Activated CD4-positive, alpha-beta T cell treated with anti-CD3 and anti-CD28 coated beads, Interleukin-10, Interleukin-2, amounts not matched to agents 100 ng/mL and 50 ng/mL, durations not matched to agents 16 hours and 8 hours (primary cell): ENCODE results near the gene PDE4B.

Experiments used
- DNase-seq: peaks from one replicate; pipeline ENCODE4 v3.0.0-alpha.2; 2020

Gene PDE4B

DNA sequence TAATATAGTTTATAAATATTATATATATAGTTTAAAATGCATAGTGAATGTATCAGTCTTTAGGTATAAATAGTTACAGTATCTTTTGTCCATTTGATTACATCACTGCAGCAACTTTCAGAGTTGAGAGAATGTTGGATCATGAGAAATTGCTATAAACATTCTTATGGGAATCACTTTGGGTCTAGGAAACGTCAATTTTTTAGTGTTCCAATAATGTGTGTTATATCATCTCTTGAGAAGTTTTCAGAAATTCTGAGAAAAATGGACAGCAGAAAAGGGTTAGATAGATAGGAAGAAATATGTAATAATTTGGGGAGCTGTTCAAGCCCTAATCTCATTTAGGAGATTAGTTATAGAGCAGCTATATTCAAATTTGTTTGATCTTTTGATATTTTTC, 556.1 kb downstream of the PDE4B start:
- DNase-seq, result no peak

DNA sequence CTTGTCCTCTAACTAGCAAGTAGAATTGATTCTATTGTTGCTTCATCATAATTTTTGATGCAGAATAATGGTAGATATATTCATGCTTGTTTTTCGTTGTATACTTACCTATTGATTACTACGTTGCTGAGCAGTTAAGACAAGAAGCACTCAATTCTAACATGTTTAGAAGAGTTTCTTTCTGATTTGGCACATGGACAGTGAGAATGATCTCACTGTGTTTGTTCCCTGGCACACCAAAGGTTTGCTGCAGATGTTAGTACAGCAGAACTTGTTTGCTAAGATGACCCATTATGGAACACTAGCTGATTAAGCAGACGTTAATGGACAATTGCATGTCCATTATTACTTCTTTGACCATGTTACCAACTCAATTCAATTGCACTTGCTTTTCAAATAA, 556.5 kb downstream of the PDE4B start:
- DNase-seq, result no peak

DNA sequence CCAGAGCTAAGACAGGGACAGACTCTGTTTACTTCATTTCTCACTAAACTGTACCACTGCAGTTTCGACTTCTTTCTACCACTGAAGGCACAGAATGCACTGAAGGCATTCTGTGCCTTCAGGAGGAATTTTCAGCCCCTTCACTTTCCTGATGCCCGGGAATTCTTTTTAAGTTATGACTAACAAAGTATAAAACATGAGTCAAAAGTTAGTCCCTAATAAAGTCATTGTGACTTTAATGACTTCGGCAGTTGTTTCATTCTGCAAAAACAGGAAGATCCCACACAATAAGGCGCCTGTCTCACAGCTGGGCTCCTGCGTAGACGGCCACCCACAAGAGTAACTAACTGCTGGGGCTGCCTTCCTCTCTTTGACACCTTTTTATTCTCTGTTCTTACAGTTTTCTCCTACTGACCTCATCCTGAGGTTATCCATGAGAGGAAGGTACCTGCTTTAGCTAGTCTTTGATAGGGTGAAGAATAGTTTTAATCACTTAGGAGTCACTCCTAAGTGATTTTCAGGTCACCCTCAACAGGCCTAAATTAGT, 557.4 kb downstream of the PDE4B start:
- peak; percentile 78 for DNase-seq

DNA sequence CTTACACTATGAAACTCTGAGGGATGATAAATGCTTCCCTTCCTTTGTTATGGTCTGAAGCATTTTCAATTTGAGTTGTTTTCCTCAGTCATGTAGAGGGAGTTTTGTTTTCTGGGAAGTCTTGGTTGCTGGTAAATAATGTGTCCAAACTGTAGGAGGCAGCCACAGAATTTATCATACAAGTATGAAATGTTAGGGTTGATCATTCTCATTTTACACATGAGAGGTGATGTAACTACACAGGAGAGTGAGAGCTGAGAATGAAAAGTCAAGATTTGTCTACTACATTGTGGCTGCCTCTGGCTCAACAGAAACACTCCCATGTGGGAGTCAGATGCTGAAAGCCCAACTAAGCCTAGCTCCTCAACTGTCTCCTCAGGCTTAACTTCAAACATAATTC, 558.8 kb downstream of the PDE4B start:
- DNase-seq, result peak; percentile 69

DNA sequence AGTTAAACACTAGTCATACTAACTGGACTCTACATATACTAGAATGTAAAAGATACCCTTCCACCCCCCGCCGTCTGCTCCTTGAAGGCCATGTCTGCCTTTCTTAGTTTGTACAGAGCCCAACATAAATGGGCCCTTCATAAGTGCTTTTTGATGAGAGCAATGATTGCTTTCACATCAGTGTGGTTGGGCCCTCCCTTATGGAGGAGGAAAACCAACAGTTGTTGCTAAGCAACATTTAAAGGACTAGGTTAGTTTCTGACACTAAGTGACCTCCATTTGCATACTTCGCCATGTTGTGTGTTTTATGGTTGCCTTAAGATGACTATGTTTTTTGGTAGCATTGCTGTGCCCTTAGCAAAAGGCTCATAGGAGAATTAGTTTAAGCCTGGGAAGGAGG, 559.2 kb downstream of the PDE4B start:
- DNase-seq, result peak; percentile 61

DNA sequence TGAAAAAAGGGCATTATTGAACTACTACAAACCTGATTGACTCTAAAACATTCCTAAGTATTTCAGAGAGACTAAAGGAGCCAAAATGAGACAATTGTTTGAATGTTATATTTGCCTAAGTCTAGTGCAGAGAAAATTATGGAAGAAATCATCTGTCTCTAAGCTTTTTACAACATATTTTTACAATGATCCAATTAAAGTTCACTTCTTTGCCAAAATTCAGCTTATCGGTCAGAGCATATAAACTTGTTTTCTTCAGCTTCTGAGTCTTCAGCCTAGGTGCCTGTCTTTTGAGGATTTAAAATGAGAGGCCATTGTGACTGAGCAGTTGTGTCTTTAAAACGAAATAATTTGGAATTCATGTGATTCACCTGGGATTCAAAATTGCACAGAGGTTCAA, 560.1 kb downstream of the PDE4B start:
- no peak for DNase-seq

DNA sequence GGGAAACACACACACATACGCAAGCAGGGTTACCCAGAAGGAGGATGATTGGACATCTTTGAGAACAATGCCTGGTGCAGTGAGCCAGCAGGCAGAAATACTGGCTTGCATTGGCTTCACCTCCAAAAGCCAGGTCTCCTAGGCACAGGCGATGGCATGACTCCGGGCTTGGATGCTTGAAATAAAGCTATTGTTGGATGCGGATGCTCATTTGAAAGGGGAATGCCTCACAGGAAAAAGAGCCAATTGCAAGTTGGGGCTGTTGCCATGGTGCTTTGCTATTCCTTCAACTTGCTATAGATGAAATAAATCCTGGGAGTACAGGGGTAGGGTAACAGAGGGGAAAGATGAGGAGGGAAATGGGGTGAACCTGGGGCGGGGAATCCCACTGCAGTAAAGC, 560.6 kb downstream of the PDE4B start:
- no peak for DNase-seq

DNA sequence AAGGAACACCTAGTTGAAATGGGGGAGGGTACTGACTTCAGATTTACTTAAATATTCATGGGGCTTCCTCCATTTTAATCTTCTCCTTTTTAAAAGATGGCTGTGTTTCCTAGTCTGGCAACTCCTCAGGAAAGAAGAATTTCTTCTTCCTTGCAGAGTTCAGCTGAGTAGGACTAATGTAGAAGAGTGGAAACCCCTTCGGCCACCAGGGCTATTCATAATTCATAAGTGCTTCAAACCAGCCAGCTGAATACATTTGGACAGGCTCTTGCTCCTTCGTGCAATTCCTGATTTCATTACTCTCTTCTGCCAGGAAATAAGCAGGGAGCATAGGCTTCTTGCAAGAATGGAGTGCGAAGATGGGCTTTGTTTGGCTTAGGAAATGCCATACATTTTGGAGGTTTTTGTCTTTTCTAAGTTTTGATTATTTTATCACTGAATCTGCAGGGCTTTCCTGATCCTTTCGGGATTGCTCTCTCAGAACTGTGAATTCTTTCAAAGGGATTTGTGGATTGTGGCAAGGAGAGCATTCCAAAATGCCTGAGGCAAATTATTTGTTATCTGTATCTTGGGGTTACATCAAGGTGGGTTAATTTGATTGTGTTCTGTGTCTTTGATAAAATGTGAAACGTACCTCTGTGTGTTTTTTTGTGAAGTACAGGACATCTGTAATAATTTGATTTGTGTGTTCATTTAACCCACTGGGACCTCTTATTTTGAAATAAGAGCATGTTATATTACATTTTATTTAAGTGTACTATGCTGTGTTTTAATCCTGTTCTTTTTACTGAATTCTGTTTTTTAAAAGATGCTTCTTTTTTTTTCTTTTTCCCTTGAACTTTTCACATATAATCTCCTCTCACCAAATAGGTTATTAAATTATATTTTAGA, 561.9 kb downstream of the PDE4B start:
- no peak for DNase-seq

DNA sequence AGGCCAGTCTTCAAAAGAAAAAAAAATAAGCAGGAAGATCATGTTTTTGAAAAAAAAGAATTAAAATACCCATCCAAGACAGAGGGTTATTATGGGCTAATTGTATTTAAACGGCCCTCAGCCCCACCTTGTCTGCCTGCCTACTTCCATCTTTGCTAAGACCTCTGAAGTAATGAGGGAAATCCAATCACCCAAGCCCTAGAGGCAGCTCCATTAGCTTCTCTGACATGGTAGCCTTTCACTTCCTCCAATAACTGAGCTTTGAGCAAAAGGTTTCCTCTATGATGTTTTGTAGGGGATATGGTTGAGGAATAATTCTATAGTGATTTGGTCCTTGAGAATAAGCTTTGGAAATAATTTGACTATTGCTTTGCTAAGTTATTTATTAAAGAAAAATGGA, 563.1 kb downstream of the PDE4B start:
- DNase-seq, result no peak

DNA sequence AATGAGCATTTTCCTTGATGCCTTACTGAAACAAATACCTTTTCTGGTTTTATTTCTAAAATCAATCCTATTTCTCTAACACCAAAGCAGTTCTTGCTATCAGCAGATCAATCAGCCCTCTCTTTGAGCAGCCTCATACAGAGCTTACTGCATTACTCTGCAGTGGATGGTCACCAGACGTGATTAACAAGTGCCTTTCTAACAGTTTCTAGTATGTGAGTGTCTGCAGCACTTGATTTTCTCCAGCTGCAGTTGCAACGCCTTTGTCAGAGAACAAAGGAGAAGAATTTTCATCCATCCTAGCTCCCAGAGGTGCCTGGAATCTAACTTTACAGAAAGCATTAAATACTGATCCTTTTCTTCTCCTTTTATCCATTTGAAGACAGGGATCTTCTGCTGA, 563.9 kb downstream of the PDE4B start:
- no peak for DNase-seq

DNA sequence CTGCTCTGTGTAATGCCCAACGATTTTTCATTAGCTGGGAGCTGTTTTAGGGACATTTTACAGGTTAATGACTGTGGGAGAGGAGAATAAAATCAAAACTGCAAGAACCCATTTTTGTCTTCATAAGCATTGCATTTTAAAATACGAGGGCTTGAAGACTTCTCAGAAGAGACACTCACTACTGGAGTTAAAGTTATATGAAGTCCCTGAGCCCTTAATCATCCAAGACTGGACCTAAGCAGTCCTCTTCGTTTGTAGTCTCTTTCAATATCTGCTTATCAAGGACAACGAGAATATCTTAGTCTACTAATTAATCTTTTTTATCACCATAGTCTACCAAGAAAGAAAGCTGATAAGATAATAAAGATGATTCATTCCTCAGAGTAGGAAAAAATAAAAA, 564.3 kb downstream of the PDE4B start:
- no peak for DNase-seq

DNA sequence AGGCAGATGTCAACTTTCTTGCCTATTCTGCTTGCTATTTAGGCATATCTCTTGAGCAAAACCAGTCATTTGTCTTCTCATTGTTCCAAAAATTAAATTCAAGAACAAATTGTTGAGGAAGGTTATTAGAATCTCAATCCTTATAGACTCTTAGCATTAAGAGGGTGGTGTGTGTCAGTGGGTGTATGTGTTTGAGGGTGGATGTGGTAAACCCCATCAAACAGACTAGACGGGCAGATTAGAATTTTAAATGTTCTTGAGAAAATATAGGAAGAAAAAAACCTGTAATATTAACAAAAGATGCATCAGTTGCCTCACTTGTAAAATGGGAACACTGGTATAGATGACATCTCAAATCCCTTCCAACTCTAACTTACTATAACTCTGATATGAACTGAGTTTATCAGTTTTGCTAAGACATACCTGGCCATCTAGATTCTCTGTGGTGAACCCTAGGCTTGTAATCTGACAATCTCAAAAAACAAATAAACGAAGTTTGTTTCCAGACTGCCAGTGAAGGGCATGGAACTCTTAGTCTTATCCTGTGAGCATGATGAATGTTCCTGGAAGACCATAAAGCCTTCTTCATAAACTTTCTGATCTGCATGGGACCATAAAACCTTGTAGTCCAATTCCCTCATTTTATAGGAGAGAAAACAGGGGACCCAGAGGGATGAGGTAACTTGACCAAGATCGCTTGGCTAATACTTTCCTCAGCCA, 564.9 kb downstream of the PDE4B start:
- no peak for DNase-seq

DNA sequence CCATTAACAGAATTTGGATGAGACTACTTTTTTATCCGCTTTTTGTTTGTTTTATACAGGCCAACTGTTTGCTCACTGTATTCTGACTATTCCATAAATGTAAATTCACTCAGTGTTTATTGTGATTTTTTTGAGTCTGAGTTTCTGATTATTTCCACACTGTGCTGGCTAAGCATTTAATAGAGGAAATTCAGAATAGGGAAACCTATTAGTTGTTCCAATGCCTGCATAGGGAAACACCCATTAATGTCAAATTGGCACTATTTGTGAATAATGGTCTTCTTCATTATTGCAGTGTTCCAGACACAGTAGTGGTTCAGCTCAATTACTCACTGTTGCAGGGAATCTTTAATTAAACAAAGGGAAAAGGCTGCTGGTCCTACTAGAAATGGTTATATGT, 566.6 kb downstream of the PDE4B start:
- no peak for DNase-seq

DNA sequence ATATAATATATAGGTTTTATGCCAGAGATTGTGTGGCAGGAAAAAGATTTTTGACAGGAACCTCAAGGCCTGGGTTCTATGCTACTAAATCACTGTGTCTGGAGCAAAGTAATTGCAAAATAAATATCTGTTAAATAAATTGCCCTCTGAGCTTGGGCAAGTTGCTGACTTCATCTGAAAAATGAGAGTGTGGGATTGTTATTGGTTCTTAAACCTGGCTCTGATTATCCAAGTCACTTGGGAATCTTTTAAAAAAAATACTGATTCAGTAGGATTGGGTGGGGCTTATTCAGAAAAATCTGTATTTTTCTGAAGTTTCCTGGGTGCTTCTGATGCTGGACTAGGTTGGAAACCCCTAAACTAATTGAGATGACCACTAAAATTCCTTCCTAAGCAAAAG, 567.1 kb downstream of the PDE4B start:
- no peak for DNase-seq

DNA sequence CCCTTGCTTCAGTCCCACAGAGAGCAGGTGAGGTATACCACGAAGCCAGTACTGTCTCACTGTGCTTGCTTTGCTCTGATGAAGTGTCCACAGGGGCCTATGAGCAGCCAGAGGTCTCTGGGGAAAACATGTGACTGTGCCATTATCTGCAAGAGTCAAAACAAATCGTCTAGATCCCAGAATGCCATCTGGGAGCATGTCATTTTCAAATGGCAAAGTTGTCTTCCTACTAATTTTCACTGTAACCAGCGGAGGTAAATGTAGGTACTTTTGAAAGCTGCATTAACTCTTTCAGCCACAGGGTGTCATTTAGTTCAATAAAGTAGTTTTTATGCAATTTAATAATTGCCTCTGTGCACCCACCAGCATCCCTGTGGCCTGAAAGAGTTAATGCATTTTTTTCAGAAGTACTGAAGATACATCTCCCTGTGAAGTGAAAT, 567.6 kb downstream of the PDE4B start:
- DNase-seq, result peak; percentile 39

DNA sequence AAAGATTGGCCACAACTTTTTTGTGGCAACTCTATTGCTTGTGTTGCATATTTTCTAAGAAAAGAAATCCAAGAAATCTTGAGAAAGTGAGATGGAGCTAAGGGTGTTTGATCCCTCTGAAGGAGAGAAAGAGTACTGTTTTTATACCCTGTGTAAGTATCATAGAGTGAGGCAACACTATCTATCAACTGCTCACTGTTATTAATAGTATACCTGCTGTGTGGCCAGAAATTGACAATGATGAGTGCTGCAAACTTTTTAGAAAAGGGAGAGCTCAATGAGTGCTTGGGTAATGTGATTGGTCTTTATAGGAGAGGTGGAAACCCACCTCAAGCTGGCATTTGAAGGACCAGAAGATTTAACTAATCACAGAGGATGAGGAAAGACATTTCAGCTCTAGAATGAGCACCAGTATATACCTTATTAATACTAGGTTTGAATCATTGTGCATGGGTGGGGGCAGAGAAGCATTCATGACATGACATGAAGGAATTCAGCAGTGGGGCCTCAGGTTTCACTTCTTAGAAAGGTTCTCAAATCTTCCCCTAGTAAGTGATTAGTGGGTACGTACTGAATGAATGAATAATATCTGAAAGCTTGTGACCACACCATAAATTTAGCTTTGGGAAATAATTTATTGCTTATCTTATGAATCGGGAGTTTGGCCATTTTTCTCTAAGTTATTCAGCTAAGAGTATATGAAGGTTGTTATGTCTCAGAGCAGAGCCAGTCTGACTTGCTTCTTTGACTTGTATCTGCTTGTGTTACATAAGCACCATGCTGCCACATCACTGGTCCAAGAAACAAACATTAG, 572.1 kb downstream of the PDE4B start:
- peak; percentile 59 for DNase-seq

DNA sequence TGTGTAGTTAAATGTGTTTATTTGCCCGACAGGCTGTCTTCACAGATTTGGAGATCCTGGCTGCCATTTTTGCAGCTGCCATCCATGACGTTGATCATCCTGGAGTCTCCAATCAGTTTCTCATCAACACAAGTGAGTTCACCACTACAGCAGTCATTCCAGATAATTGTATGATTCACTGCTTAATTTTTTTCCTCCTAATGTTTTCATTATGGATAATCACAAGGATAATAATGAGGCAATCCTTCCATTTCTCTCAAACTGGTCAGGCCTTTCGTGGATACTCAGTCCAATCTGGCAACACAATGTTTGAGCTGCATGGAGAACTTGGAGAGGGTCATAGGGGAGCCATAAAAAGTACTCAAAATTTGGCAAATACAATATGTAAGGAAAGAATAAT, 572.9 kb downstream of the PDE4B start:
- DNase-seq, result no peak

DNA sequence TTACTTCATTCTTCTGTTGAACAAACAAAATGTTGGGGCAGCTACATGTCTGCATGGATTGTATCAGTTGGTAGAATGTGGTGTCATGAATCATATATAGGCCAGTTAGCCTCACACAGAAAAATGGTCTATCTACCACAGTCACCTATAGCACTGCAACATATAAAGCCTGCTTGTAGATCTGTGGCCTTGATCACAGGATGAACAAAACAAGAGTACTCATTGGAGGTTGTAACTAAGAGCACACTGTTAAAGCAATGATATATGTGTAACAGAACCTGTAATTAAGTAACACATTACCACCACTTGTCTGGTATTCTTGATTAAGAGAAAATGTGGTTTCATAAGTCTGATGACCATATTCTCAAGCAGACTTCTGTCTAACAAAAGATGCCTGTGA, 573.9 kb downstream of the PDE4B start:
- peak; percentile 40 for DNase-seq

DNA sequence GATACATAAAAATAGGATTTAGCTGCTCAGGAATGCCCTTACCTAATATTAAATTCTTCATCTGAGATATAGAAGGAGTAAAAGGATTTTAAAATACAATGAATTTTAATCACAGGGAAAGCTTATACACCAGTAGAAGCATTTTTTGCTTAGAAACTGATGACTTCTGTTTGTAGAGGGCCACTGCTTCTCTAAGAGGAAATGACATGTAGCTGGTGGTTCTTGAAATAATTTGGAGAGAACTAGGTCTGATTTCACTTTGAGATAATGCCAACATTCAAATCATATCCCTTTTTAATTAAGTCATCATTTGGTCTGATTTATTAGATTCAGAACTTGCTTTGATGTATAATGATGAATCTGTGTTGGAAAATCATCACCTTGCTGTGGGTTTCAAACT, 574.7 kb downstream of the PDE4B start:
- peak; percentile 50 for DNase-seq

DNA sequence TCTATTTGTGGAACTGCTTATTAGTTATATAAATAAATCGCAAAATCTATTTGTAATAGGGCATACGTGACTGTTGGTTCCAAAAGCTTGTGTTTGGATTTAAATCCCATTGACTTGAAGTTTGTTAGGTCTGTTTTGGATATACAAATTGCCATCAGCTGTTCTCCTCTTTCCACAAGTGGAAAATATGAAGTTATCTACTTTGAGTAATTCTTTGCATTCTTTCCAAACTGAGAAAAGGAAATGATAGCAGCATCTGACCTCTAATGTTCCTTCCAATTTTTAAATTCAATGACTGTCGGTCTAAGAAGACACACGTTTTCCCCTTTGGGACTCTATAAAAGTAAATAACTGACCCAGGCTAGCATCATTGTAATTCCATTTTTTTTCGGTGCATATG, 575.6 kb downstream of the PDE4B start:
- DNase-seq, result no peak

DNA sequence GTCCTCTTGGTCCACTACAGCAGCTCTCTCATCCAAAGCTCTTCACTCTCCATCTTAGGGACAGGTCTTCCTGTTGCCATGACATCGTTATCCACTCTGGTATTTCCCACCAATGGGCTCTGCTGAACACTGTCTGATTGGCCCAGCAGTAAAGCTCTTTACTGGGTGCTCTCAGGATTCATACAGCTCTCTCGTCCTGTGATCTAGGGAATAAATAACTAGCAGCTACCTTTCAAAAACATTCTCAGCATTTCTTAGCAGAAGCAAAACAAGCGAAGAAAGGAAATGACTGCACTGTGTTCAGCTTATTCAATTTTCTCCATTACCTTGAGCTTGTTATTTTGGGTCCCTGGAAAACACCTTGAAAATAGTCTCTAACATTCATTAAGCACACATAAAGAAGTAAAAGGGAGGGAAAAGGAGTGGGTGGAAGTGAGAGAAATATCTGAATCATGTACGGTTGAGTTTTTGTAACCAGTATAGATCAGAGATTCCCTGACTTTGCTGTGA, 577.8 kb downstream of the PDE4B start:
- peak; percentile 50 for DNase-seq

DNA sequence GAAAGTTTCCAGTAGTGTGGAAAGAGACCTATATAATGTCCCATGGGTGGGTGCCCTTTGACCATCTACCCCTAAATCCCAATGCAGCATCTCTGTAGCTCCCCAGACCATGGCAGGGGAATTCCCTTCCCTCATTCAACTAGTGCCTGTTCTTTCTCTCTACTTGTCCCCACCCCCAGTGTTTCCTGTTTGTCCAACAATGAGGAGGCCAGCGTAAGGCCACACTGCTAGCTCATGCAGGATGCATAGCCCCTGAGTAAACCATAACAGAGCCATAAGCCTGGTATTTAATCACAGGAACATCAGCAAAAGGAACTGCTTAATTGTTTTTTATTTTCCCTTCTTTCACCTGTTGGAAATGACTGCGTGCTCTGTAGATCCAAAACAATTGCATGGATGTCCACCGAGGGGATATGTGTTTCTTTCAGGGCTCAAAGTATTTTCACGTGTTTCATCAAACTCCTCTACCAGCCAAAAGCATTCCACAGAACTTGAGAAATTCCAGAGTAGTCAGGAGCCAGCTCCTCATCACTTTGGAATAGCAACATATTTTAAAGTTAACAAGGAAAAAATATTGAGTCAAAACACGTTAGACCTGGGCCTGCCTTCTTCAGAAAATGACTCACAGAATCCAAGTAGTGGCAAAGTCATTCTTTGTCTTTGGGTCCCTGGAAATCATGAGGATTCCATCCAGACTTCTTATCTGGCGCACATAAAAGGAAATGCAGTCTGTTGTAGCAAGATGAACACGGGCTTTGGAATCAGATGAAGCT, 578.7 kb downstream of the PDE4B start:
- DNase-seq, result peak; percentile 73
